Measurements from ENCODE around the gene ADGRG3.

GRCh38 chr16:57722210-57722499, 54.0 kb downstream of the ADGRG3 start:
- TF ChIP-seq CTCF (IDR thresholded peaks at IDR 0.05; ENCODE audit: low read length) (no peak), EZH2phosphoT487 (IDR thresholded peaks at IDR 0.05; ENCODE audit: low read length) (no peak)

Measured in MM.1S (cell line).